ENCODE measurements around the gene MOB1B. TPM values are rescaled to one million over a fixed set of nuclear protein-coding genes. Genes with fewer than 3 reads are reported as not detected.
A peak's percentile ranks its signal among the peaks of the same experiment; 100 is the strongest.
"Not testable (repeated sequence)": the region's sequence is repeated elsewhere in the genome, so short reads cannot be mapped to it uniquely, and the experiment has no call there.

The MOB1B gene
- total RNA-seq, 1 donor from 2014 or later: 30.6 TPM

GRCh38 chr4:70893790-70894189, 8.4 kb upstream of the MOB1B start:
- H3K4me1 ChIP-seq: no peaks in the 10 kb centered on the region
- H3K4me3 Mint-ChIP-seq: no peak overlapping the region
- no peaks in the 10 kb centered on the region for H3K27me3 Mint-ChIP-seq (ENCODE audit: insufficient read depth, low read depth)
- no peak overlapping the region for H2AFZ ChIP-seq (replicated peaks)
- H3K79me2 ChIP-seq (ENCODE audit: low read depth): no peaks in the 10 kb centered on the region
- TF ChIP-seq EZH2phosphoT487 (IDR thresholded peaks at IDR 0.05) (no peak), CTCF (IDR thresholded peaks at IDR 0.05) (no peak), EZH2 (IDR thresholded peaks at IDR 0.05) (no peak)
- H3F3A ChIP-seq (ENCODE audit: low read depth): no peaks in the 10 kb centered on the region
- no peaks in the 10 kb centered on the region for H3K27me3 ChIP-seq
- DNase-seq (ENCODE audit: low spot score): no peak
- H3K4me2 ChIP-seq: no peak overlapping the region
- H3K27ac Mint-ChIP-seq: peak overlapping the region; percentile 19
- no peak overlapping the region for H3K9ac ChIP-seq
- H3K27ac ChIP-seq: no peak overlapping the region
- peaks cover 2% of the 10 kb centered on the region for H3K9me3 Mint-ChIP-seq
- H3K9me3 ChIP-seq (ENCODE audit: low read depth): no peaks in the 10 kb centered on the region
- H3K4me3 ChIP-seq: no peak overlapping the region
- H3K36me3 ChIP-seq: no peaks in the 10 kb centered on the region
- H3K36me3 Mint-ChIP-seq: no peaks in the 10 kb centered on the region
- H4K20me1 ChIP-seq (ENCODE audit: low read depth): no peaks in the 10 kb centered on the region
- peaks cover 23% of the 10 kb centered on the region for H3K4me1 Mint-ChIP-seq

- DNase-seq (ENCODE audit: low spot score): no peak
- H3K9ac ChIP-seq: no peak overlapping the region
- H3K9me3 ChIP-seq (ENCODE audit: low read depth): no peaks in the 10 kb centered on the region
- Mint-ChIP-seq H3K27me3 (ENCODE audit: insufficient read depth, low read depth) (no peaks in the 10 kb centered on the region), H3K9me3 (peaks cover 2% of the 10 kb centered on the region), H3K27ac (peak overlapping the region; percentile 100), H3K36me3 (no peaks in the 10 kb centered on the region), H3K4me1 (peaks cover 23% of the 10 kb centered on the region), H3K4me3 (peak overlapping the region; percentile 11)
- H3K36me3 ChIP-seq: no peaks in the 10 kb centered on the region
- no peaks in the 10 kb centered on the region for H3K79me2 ChIP-seq (ENCODE audit: low read depth)
- H2AFZ ChIP-seq (replicated peaks): no peak overlapping the region
- H3K4me1 ChIP-seq: no peaks in the 10 kb centered on the region
- H3F3A ChIP-seq (ENCODE audit: low read depth): no peaks in the 10 kb centered on the region
- TF ChIP-seq EZH2phosphoT487 (IDR thresholded peaks at IDR 0.05) (no peak), EZH2 (IDR thresholded peaks at IDR 0.05) (no peak), CTCF (IDR thresholded peaks at IDR 0.05) (no peak)
- H3K4me3 ChIP-seq: no peak overlapping the region
- no peak overlapping the region for H3K4me2 ChIP-seq
- no peaks in the 10 kb centered on the region for H4K20me1 ChIP-seq (ENCODE audit: low read depth)
- H3K27me3 ChIP-seq: no peaks in the 10 kb centered on the region
- H3K27ac ChIP-seq: no peak overlapping the region
These were observed 6.8 kb upstream of the MOB1B start for GRCh38 chr4:70895405-70895804.

GRCh38 chr4:70895811-70896491, 6.2 kb upstream of the MOB1B start:
- Histone ChIP-seq H3K79me2 (ENCODE audit: low read depth) (no peaks in the 10 kb centered on the region), H3K27ac (no peak overlapping the region), H3K4me3 (no peak overlapping the region), H2AFZ (replicated peaks) (no peak overlapping the region), H3K4me1 (no peaks in the 10 kb centered on the region), H3K9ac (no peak overlapping the region), H4K20me1 (ENCODE audit: low read depth) (no peaks in the 10 kb centered on the region), H3F3A (ENCODE audit: low read depth) (no peaks in the 10 kb centered on the region), H3K4me2 (no peak overlapping the region), H3K36me3 (no peaks in the 10 kb centered on the region), H3K9me3 (ENCODE audit: low read depth) (no peaks in the 10 kb centered on the region), H3K27me3 (no peaks in the 10 kb centered on the region)
- H3K36me3 Mint-ChIP-seq: no peaks in the 10 kb centered on the region
- H3K4me1 Mint-ChIP-seq: peaks cover 23% of the 10 kb centered on the region
- H3K4me3 Mint-ChIP-seq: peak overlapping the region; percentile 65
- TF ChIP-seq EZH2phosphoT487 (IDR thresholded peaks at IDR 0.05): no peak
- no peak for TF ChIP-seq EZH2 (IDR thresholded peaks at IDR 0.05)
- no peak for TF ChIP-seq CTCF (IDR thresholded peaks at IDR 0.05)
- H3K27me3 Mint-ChIP-seq (ENCODE audit: insufficient read depth, low read depth): no peaks in the 10 kb centered on the region
- DNase-seq (ENCODE audit: low spot score): no peak
- H3K27ac Mint-ChIP-seq: peak overlapping the region; percentile 100
- H3K9me3 Mint-ChIP-seq: peaks cover 2% of the 10 kb centered on the region

- not testable (repeated sequence) for H3K27me3 ChIP-seq; H3K4me3 ChIP-seq; H3K9ac ChIP-seq; H3K27ac ChIP-seq; H3K4me2 ChIP-seq; H2AFZ ChIP-seq (replicated peaks); H3F3A ChIP-seq (ENCODE audit: low read depth); H3K9me3 ChIP-seq (ENCODE audit: low read depth); H3K36me3 Mint-ChIP-seq; H3K4me3 Mint-ChIP-seq; DNase-seq (ENCODE audit: low spot score); H4K20me1 ChIP-seq (ENCODE audit: low read depth); H3K9me3 Mint-ChIP-seq; H3K36me3 ChIP-seq; H3K27me3 Mint-ChIP-seq (ENCODE audit: insufficient read depth, low read depth); H3K4me1 ChIP-seq
- peaks cover 34% of the 10 kb centered on the region for H3K4me1 Mint-ChIP-seq
- peaks cover 11% of the 10 kb centered on the region for H3K79me2 ChIP-seq (ENCODE audit: low read depth)
- peak overlapping the region; percentile 68 for H3K27ac Mint-ChIP-seq
These were observed 3.6 kb upstream of the MOB1B start for GRCh38 chr4:70898581-70898980.
